ENCODE results near the gene WWOX. TPM values are rescaled to one million over a fixed set of nuclear protein-coding genes. Genes with fewer than 3 reads are reported as not detected.

The WWOX gene
- total RNA-seq, 2 donors from 2014 or later: 30.0 to 35.4 TPM

DNA sequence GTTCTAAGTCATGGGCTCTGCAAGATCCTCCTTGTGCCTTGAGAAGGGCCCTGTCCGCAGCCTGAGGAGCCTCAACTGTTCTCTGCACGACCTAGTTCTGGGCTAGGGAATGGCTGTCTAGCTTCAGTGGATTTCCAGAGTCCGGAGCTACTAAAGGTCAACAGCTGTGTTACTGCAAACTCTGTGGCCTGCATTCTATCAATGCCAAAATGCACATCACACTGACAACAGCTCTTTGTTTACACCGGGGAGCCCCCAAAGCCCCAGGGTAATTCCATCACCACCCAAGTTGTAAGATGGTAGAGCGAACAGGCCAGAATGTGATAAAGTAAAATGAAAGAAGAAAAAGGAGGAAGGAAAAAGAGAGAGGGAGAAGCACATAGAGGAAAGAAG is 890.9 kb downstream of the WWOX start:
- no peak overlapping the region for H3K27ac ChIP-seq (ENCODE audit: low read depth, low read length)
- peaks cover 12% of the 10 kb centered on the region for H3K4me1 Mint-ChIP-seq
- no peak overlapping the region for H3K27ac Mint-ChIP-seq
- H3K9me3 Mint-ChIP-seq: no peaks in the 10 kb centered on the region
- 90 to 91% methylated on average over 2 to 5 of the region's 5 CpGs for WGBS, 2 experiments (ENCODE audit: insufficient coverage in 1 of 2, insufficient read length in 1 of 2)
- H3K9ac ChIP-seq (ENCODE audit: extremely low read depth, low read length, poor library complexity, severe bottlenecking): no peak overlapping the region
- no peaks in the 10 kb centered on the region for H3K4me1 ChIP-seq (ENCODE audit: control insufficient read depth, insufficient read depth, low read length)
- no peak overlapping the region for H3K4me3 Mint-ChIP-seq
- H3K4me3 ChIP-seq (ENCODE audit: low read length): no peak overlapping the region
- TF ChIP-seq, protein P1, sequence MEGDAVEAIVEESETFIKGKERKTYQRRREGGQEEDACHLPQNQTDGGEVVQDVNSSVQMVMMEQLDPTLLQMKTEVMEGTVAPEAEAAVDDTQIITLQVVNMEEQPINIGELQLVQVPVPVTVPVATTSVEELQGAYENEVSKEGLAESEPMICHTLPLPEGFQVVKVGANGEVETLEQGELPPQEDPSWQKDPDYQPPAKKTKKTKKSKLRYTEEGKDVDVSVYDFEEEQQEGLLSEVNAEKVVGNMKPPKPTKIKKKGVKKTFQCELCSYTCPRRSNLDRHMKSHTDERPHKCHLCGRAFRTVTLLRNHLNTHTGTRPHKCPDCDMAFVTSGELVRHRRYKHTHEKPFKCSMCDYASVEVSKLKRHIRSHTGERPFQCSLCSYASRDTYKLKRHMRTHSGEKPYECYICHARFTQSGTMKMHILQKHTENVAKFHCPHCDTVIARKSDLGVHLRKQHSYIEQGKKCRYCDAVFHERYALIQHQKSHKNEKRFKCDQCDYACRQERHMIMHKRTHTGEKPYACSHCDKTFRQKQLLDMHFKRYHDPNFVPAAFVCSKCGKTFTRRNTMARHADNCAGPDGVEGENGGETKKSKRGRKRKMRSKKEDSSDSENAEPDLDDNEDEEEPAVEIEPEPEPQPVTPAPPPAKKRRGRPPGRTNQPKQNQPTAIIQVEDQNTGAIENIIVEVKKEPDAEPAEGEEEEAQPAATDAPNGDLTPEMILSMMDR (conservative IDR thresholded peaks at IDR 0.05): no peak
- H3K27me3 ChIP-seq (ENCODE audit: control insufficient read depth, insufficient read depth, low read length, poor library complexity, severe bottlenecking): no peaks in the 10 kb centered on the region
- H3K9me3 ChIP-seq (ENCODE audit: control insufficient read depth, low read length): no peaks in the 10 kb centered on the region
- peaks cover 2% of the 10 kb centered on the region for H3K27me3 Mint-ChIP-seq (ENCODE audit: insufficient read depth)
- no peaks in the 10 kb centered on the region for H3K36me3 ChIP-seq (ENCODE audit: control insufficient read depth, insufficient read depth, low read length)
- DNase-seq: no peak
- no peaks in the 10 kb centered on the region for H3K36me3 Mint-ChIP-seq (ENCODE audit: low read depth)

DNA sequence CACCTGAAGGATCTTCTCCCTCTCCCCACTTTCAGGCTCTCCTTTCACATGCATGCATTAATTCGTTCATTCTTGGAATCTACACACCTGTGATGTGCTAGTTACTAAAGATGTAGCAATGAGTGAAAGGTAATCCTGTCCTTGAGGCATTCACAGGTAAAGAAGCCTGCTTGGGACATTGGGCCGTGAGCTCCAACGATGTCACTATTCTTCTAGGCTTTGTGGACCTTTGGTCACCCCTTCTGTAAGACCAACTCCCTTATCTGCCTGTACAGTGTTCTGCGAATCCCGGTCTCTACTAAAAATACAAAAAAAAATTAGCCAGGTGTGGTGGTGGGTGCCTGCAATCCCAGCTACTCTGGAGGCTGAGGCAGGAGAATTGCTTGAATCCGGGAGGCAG is 892.5 kb downstream of the WWOX start:
- Mint-ChIP-seq H3K27ac (peak overlapping the region; percentile 61), H3K9me3 (no peaks in the 10 kb centered on the region)
- 63 to 79% methylated on average over 3 to 6 of the region's 6 CpGs for WGBS, 2 experiments (ENCODE audit: insufficient coverage in 1 of 2, insufficient read length in 1 of 2)

DNA sequence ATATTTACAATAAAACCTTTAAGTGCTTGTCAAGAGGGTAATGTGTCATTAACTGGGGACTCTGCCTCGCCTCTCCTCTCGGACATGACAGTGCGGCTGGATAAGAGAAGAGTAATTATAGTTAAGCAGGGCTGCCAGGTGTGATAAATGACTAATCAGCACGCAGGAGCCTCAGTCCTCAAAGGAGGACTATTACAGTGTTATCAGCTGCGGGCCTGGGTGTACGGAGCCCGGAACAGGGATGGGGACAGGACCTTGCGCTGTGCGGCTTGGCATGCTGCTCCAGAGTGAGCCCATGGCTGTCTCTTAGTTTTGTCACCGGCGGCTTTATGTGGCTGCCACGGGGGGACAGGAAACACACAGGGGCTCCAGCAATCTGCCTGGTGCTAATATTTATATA is 893.9 kb downstream of the WWOX start:
- H3K36me3 ChIP-seq (ENCODE audit: control insufficient read depth, insufficient read depth, low read length): no peaks in the 10 kb centered on the region
- Mint-ChIP-seq H3K27ac (peak overlapping the region; percentile 35), H3K9me3 (no peaks in the 10 kb centered on the region), H3K4me3 (no peak overlapping the region), H3K4me1 (peaks cover 15% of the 10 kb centered on the region), H3K27me3 (ENCODE audit: insufficient read depth) (peaks cover 2% of the 10 kb centered on the region), H3K36me3 (ENCODE audit: low read depth) (no peaks in the 10 kb centered on the region)
- H3K9ac ChIP-seq (ENCODE audit: extremely low read depth, low read length, poor library complexity, severe bottlenecking): no peak overlapping the region
- no peaks in the 10 kb centered on the region for H3K9me3 ChIP-seq (ENCODE audit: control insufficient read depth, low read length)
- H3K27ac ChIP-seq (ENCODE audit: low read depth, low read length): no peak overlapping the region
- no peak for DNase-seq
- H3K4me1 ChIP-seq (ENCODE audit: control insufficient read depth, insufficient read depth, low read length): no peaks in the 10 kb centered on the region
- H3K4me3 ChIP-seq (ENCODE audit: low read length): no peak overlapping the region
- no peaks in the 10 kb centered on the region for H3K27me3 ChIP-seq (ENCODE audit: control insufficient read depth, insufficient read depth, low read length, poor library complexity, severe bottlenecking)
- TF ChIP-seq, protein P1 (conservative IDR thresholded peaks at IDR 0.05): no peak
- WGBS, 2 experiments (ENCODE audit: insufficient coverage in 1 of 2, insufficient read length in 1 of 2): 83 to 88% methylated on average over 11 to 12 of the region's 12 CpGs

More for the DNA sequence above, 892.5 kb downstream of the WWOX start:
- Histone ChIP-seq H3K4me1 (ENCODE audit: control insufficient read depth, insufficient read depth, low read length) (no peaks in the 10 kb centered on the region), H3K36me3 (ENCODE audit: control insufficient read depth, insufficient read depth, low read length) (no peaks in the 10 kb centered on the region), H3K27me3 (ENCODE audit: control insufficient read depth, insufficient read depth, low read length, poor library complexity, severe bottlenecking) (no peaks in the 10 kb centered on the region), H3K9me3 (ENCODE audit: control insufficient read depth, low read length) (no peaks in the 10 kb centered on the region), H3K4me3 (ENCODE audit: low read length) (no peak overlapping the region), H3K27ac (ENCODE audit: low read depth, low read length) (no peak overlapping the region), H3K9ac (ENCODE audit: extremely low read depth, low read length, poor library complexity, severe bottlenecking) (no peak overlapping the region)
- Mint-ChIP-seq H3K4me1 (peaks cover 15% of the 10 kb centered on the region), H3K27me3 (ENCODE audit: insufficient read depth) (peaks cover 2% of the 10 kb centered on the region), H3K4me3 (no peak overlapping the region), H3K36me3 (ENCODE audit: low read depth) (no peaks in the 10 kb centered on the region)
- no peak for DNase-seq
- TF ChIP-seq, protein P1 (conservative IDR thresholded peaks at IDR 0.05): no peak

Measured in endodermal cell (in vitro differentiated cells).